HepG2 (cell line): ENCODE data around the gene HBG1. TPM values are rescaled to one million over a fixed set of nuclear protein-coding genes. Genes with fewer than 3 reads are reported as not detected.

Source experiments
- ATAC-seq: fragments of 200-7000 bp; cut with Tn5 transposase; 3 replicates; pipeline ENCODE4 v1.9.1; 2020; ENCODE audit warnings: mild to moderate bottlenecking, moderate library complexity
- BruUV-seq: library from RNA; stranded (reverse); fragments of 400-500 nt; replicated peaks from 2 replicates; lab custom pipeline; 2021; lab: Mats Ljungman, UMichigan
- CTCF ChIA-PET: fragments of 300-600 bp; formaldehyde crosslinking; extraction: SDS; loops from one replicate; lab custom pipeline; 2021; ENCODE audit warnings: low total read pairs, inconsistent platforms, low intra/inter-chr PET ratio; lab: Yijun Ruan, JAX
- POLR2A ChIA-PET: fragments of 350-600 bp; sonication (Branson Sonifier 250); formaldehyde crosslinking; loops from one replicate; lab custom pipeline; 2020; ENCODE audit warnings: antibody characterized with exemption, inconsistent platforms; lab: Yijun Ruan, JAX
- DNase-seq: peaks from one replicate; pipeline ENCODE4 v3.0.0-alpha.2; 2015; ENCODE audit warnings: low spot score
- FAIRE-seq: peaks from 3 replicates; lab custom pipeline; 2011; peaks lifted over from hg19 to GRCh38; lab: Jason Lieb, UNC
- H2AFZ ChIP-seq: one replicate; pipeline ENCODE4 v1.6.1; 2011; ENCODE audit warnings: low read length, inconsistent platforms
- H3K27ac ChIP-seq: fragments of 300-600 bp; 3 replicates; pipeline ENCODE4 v1.8.0; 2011; ENCODE audit warnings: mixed run types, mild to moderate bottlenecking, mixed read lengths, low read length, inconsistent platforms; ENCODE audit not compliant: insufficient read depth; ENCODE audit errors: extremely low read length
- H3K27me3 ChIP-seq, 2 experiments: fragments of 200-600 bp in 1 of 2; 2 replicates in 1 of 2; 3 replicates in 1 of 2; pipeline versions ENCODE4 v1.6.0 to v1.8.0; 2011; ENCODE audit warnings: low read length in 2 of 2, mild to moderate bottlenecking in 2 of 2, moderate library complexity in 2 of 2, inconsistent platforms in 1 of 2; ENCODE audit not compliant: insufficient read depth in 2 of 2, control insufficient read depth in 1 of 2
- H3K36me3 ChIP-seq, 2 experiments: fragments of 200-600 bp in 1 of 2; replicated peaks in 1 of 2; 2 replicates in 1 of 2; 3 replicates in 1 of 2; pipeline versions ENCODE4 v1.5.1 to v1.8.0; 2011; ENCODE audit warnings: low read length in 2 of 2, inconsistent platforms in 1 of 2; ENCODE audit not compliant: insufficient read depth in 2 of 2, control insufficient read depth in 1 of 2
- H3K4me1 ChIP-seq: 2 replicates; pipeline ENCODE4 v1.5.1; 2012; ENCODE audit warnings: low read length, inconsistent platforms; ENCODE audit not compliant: insufficient read depth
- H3K4me2 ChIP-seq: 2 replicates; pipeline ENCODE4 v1.6.0; 2011; ENCODE audit warnings: low read depth, low read length, inconsistent platforms
- H3K4me3 ChIP-seq, 3 experiments: fragments of 200-600 bp in 1 of 3; sonication (generic), shearing (Covaris generic) in 1 of 3; replicated peaks in 1 of 3; 2 replicates each; pipeline ENCODE4 v1.5.1; 2011 to 2016; ENCODE audit warnings: low read length in 3 of 3, inconsistent platforms in 2 of 3, low read depth in 2 of 3, mild to moderate bottlenecking in 2 of 3, control low read depth in 1 of 3, mixed read lengths in 1 of 3; ENCODE audit not compliant: insufficient read depth in 1 of 3
- H3K79me2 ChIP-seq: one replicate; pipeline ENCODE4 v1.6.1; 2011; ENCODE audit warnings: low read length, inconsistent platforms; ENCODE audit not compliant: insufficient read depth
- H3K9ac ChIP-seq: 2 replicates; pipeline ENCODE4 v1.6.0; 2011; ENCODE audit warnings: mild to moderate bottlenecking, low read depth, low read length, inconsistent platforms; ENCODE audit not compliant: insufficient read depth
- H3K9me3 ChIP-seq: 2 replicates; pipeline ENCODE4 v1.5.1; 2012; ENCODE audit warnings: mild to moderate bottlenecking, low read length
- H4K20me1 ChIP-seq: 2 replicates; pipeline ENCODE4 v1.6.0; 2011; ENCODE audit warnings: inconsistent platforms, mild to moderate bottlenecking, low read length, moderate library complexity; ENCODE audit not compliant: insufficient read depth
- CENPT ChIP-seq: sonication (generic); formaldehyde crosslinking; IDR thresholded peaks from 2 replicates; pipeline ENCODE4 v1.8.0; 2022; ENCODE audit warnings: low read depth, mild to moderate bottlenecking, moderate library complexity, missing genetic modification reagents
- MTA1 ChIP-seq: sonication (generic); formaldehyde crosslinking; IDR thresholded peaks from 2 replicates; pipeline ENCODE4 v1.4.0; 2020; ENCODE audit warnings: missing genetic modification reagents, mild to moderate bottlenecking, borderline replicate concordance
- MXD4 ChIP-seq: IDR thresholded peaks from 2 replicates; pipeline ENCODE4 v1.6.1; 2016; ENCODE audit warnings: mild to moderate bottlenecking, missing biosample characterization, missing genetic modification reagents
- REST ChIP-seq, 2 experiments: IDR thresholded peaks; 2 replicates each; pipeline ENCODE4 v1.6.1; 2011 to 2012; ENCODE audit warnings: low read length in 2 of 2, borderline replicate concordance in 1 of 2, low read depth in 1 of 2, mild to moderate bottlenecking in 1 of 2, moderate library complexity in 1 of 2
- THRA ChIP-seq: sonication (generic); formaldehyde crosslinking; IDR thresholded peaks from 2 replicates; pipeline ENCODE4 v1.4.0; 2020; ENCODE audit warnings: missing genetic modification reagents, borderline replicate concordance
- ZNF556 ChIP-seq: sonication (generic); formaldehyde crosslinking; IDR thresholded peaks from 2 replicates; pipeline ENCODE4 v1.4.0; 2020; ENCODE audit warnings: mild to moderate bottlenecking, missing genetic modification reagents, borderline replicate concordance
- ZNF574 ChIP-seq: sonication (generic); formaldehyde crosslinking; IDR thresholded peaks from 2 replicates; pipeline ENCODE4 v1.4.0; 2020; ENCODE audit warnings: missing genetic modification reagents
- ZNF781 ChIP-seq: sonication (generic); formaldehyde crosslinking; IDR thresholded peaks from 2 replicates; pipeline ENCODE4 v1.5.1; 2020; ENCODE audit warnings: borderline replicate concordance, mild to moderate bottlenecking, missing genetic modification reagents; ENCODE audit errors: not compliant biosample characterization
- WGBS: methylation state at CpG from one replicate; pipeline ENCODE4 v1.1.6; 2017; ENCODE audit warnings: low lambda C conversion rate; 5-methylcytosine and 5-hydroxymethylcytosine counted together
- in situ Hi-C: cut with HindIII; loops from 2 replicates; pipeline ENCODE4 v1.10.0; 2017; ENCODE audit warnings: low pct_unique_long_range_greater_than_20kb; ENCODE audit not compliant: extremely low pct_ligation_motif_present
- intact Hi-C: fragments of 100-400 bp; cut with micrococcal nuclease; formaldehyde crosslinking; loops from one replicate; pipeline ENCODE4 v1.10.0; 2022; ENCODE audit not compliant: unreplicated experiment
- polyA plus RNA-seq, 8 experiments: library from polyadenylated mRNA; depleted of rRNA in 3 of 8; stranded (reverse) in 7 of 8; unstranded in 1 of 8; fragments of >200 nt; fragmentation: Illumina TruSeq in 4 of 8; extraction: Trizol in 4 of 8; gene quantifications; 2 replicates each; pipeline versions ENCODE4 v1.2.1 to v1.2.3, GENCODE V29; 2011 to 2016; ENCODE audit warnings: low read depth in 4 of 8, missing spikeins in 1 of 8, mixed read lengths in 1 of 8; ENCODE audit not compliant: insufficient read depth in 1 of 8
- total RNA-seq, 5 experiments: library from RNA; depleted of rRNA; stranded (reverse); fragments of >200 nt; fragmentation: Illumina TruSeq; extraction: Trizol; gene quantifications; 2 replicates each; pipeline ENCODE4 v1.2.3, GENCODE V29; 2016; ENCODE audit warnings: low read depth in 1 of 5
- TF ChIP-seq, protein P1 (sequence below): sonication (generic); formaldehyde crosslinking; IDR thresholded peaks from 2 replicates; pipeline ENCODE4 v1.8.1; 2023; ENCODE audit warnings: mild to moderate bottlenecking, missing genetic modification reagents
- TF ChIP-seq, protein P2 (sequence below): sonication (generic); formaldehyde crosslinking; IDR thresholded peaks from 2 replicates; pipeline ENCODE4 v1.5.1; 2020; ENCODE audit warnings: mild to moderate bottlenecking, missing genetic modification reagents, moderate library complexity

Gene HBG1
- total and polyA plus RNA-seq, 2 of the 13 experiments (the other 11 are each of a cell fraction or from before 2014, with no cell fraction given): not detected

DNA sequence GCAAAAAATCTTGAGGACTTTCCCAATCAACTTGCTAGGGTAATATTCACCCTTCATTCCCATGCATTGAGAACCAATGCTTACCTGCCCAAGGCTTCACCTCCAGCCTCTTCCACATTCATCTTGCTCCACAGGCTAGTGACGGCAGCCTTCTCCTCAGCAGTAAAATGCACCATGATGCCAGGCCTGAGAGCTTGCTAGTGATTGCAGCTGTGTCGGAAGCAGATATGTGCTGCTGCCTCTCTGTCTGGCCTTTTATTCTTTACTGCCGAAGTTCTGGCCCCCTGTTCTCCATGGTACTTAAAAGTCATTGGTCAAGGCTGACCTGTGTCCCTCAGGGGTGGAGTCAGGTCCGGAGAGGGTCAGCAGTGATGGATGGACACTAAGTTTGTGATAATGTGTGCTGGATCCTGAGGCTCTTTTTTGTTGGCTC is 20.1 kb upstream of the HBG1 start, which contains the start of gene HBE1 (continued):
- TF ChIP-seq, protein P1, sequence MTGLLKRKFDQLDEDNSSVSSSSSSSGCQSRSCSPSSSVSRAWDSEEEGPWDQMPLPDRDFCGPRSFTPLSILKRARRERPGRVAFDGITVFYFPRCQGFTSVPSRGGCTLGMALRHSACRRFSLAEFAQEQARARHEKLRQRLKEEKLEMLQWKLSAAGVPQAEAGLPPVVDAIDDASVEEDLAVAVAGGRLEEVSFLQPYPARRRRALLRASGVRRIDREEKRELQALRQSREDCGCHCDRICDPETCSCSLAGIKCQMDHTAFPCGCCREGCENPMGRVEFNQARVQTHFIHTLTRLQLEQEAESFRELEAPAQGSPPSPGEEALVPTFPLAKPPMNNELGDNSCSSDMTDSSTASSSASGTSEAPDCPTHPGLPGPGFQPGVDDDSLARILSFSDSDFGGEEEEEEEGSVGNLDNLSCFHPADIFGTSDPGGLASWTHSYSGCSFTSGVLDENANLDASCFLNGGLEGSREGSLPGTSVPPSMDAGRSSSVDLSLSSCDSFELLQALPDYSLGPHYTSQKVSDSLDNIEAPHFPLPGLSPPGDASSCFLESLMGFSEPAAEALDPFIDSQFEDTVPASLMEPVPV: no peak

DNA sequence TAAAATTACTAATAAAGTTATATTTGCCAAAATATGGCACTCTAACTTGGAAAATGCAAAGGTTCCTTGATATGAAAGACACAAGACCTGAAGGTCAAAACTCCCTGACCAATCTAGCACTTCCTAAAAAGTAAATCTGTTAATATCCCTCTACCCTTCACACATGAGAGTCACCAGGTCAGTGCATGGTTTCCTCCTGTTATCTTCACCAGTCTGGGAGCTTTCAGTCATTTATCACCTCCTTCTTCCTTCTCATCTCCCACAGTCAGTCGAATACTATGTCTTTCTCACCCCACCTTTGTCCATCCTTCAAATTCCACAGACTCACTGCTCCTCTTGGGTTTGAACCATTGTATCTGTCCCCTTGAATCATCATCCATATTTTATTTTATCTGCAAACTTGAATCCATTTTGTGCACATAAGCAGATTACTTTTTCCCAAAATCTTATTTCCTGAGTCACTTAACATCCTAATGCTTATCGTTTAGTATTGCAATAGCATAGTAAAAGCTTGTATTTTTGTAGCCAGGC is 17.4 kb upstream of the HBG1 start:
- Histone ChIP-seq H3K9me3 (no peaks in the 10 kb centered on the region), H2AFZ (no peak overlapping the region), H3K4me3 (no peak overlapping the region), H3K27me3 (no peaks in the 10 kb centered on the region), H3K4me1 (no peaks in the 10 kb centered on the region), H3K79me2 (no peaks in the 10 kb centered on the region), H3K9ac (no peak overlapping the region), H4K20me1 (no peaks in the 10 kb centered on the region), H3K4me2 (no peak overlapping the region), H3K36me3 (no peaks in the 10 kb centered on the region), H3K27ac (no peak overlapping the region)
- CTCF ChIA-PET: no interaction called here
- POLR2A ChIA-PET: no interaction called here
- in situ Hi-C loops: no loop called here
- intact Hi-C loops: no loop called here
- FAIRE-seq (no peak), DNase-seq (no peak), ATAC-seq (no peak)
- WGBS: 0% methylated on average over 2 of the region's 2 CpGs
- no TSS peak for BruUV-seq
- TF ChIP-seq CENPT (CRISPR knock-in tag): no peak
- no peak for TF ChIP-seq THRA (CRISPR knock-in tag)
- no peak for TF ChIP-seq ZNF556
- TF ChIP-seq MXD4: no peak
- no peak for TF ChIP-seq ZNF574
- TF ChIP-seq REST (IDR thresholded peaks at IDR 0.05; ENCODE audit: borderline replicate concordance in 1 of 2, low read depth in 1 of 2, low read length in 2 of 2): no peak
- TF ChIP-seq, protein P2, sequence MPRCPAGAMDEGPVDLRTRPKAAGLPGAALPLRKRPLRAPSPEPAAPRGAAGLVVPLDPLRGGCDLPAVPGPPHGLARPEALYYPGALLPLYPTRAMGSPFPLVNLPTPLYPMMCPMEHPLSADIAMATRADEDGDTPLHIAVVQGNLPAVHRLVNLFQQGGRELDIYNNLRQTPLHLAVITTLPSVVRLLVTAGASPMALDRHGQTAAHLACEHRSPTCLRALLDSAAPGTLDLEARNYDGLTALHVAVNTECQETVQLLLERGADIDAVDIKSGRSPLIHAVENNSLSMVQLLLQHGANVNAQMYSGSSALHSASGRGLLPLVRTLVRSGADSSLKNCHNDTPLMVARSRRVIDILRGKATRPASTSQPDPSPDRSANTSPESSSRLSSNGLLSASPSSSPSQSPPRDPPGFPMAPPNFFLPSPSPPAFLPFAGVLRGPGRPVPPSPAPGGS (CRISPR knock-in tag): no peak
- TF ChIP-seq ZNF781 (CRISPR knock-in tag): no peak
- TF ChIP-seq MTA1 (CRISPR knock-in tag): no peak
